HG02763 (cell line): Measurements from ENCODE around the gene UMAD1.

Experiments
- ATAC-seq: cut with Tn5 transposase; IDR thresholded peaks from one replicate; pipeline ENCODE4 v1.9.1; 2021; ENCODE audit warnings: mild to moderate bottlenecking, moderate library complexity; ENCODE audit not compliant: unreplicated experiment

UMAD1 gene

GRCh38 chr7:7688956-7689355, 48.4 kb downstream of the UMAD1 start:
- no peak for ATAC-seq

- no peak for ATAC-seq
Measured at GRCh38 chr7:7693881-7694280, 53.3 kb downstream of the UMAD1 start.

GRCh38 chr7:7694542-7694941, 54.0 kb downstream of the UMAD1 start:
- no peak for ATAC-seq

GRCh38 chr7:7695111-7695817, 54.7 kb downstream of the UMAD1 start:
- no peak for ATAC-seq

- ATAC-seq: no peak
Measured at GRCh38 chr7:7696458-7697119, 56.0 kb downstream of the UMAD1 start.

- ATAC-seq: no peak
Measured at GRCh38 chr7:7698930-7699329, 58.4 kb downstream of the UMAD1 start.

GRCh38 chr7:7699380-7699779, 58.8 kb downstream of the UMAD1 start:
- no peak for ATAC-seq

GRCh38 chr7:7699970-7700369, 59.4 kb downstream of the UMAD1 start:
- no peak for ATAC-seq

- ATAC-seq: no peak
Measured at GRCh38 chr7:7701527-7701926, 61.0 kb downstream of the UMAD1 start.

- no peak for ATAC-seq
Measured at GRCh38 chr7:7702826-7703225, 62.3 kb downstream of the UMAD1 start.

- ATAC-seq: no peak
Measured at GRCh38 chr7:7703427-7703826, 62.9 kb downstream of the UMAD1 start.

- ATAC-seq: no peak
Measured at GRCh38 chr7:7704867-7705266, 64.3 kb downstream of the UMAD1 start.

- ATAC-seq: no peak
Measured at GRCh38 chr7:7705318-7705717, 64.8 kb downstream of the UMAD1 start.

- ATAC-seq: no peak
Measured at GRCh38 chr7:7706101-7706511, 65.6 kb downstream of the UMAD1 start.

GRCh38 chr7:7706556-7707172, 66.1 kb downstream of the UMAD1 start:
- no peak for ATAC-seq

- ATAC-seq: no peak
Measured at GRCh38 chr7:7707246-7707645, 66.7 kb downstream of the UMAD1 start.

- no peak for ATAC-seq
Measured at GRCh38 chr7:7707806-7708205, 67.3 kb downstream of the UMAD1 start.

- no peak for ATAC-seq
Measured at GRCh38 chr7:7709291-7709690, 68.7 kb downstream of the UMAD1 start.

- ATAC-seq: no peak
Measured at GRCh38 chr7:7710469-7710868, 69.9 kb downstream of the UMAD1 start.

GRCh38 chr7:7713730-7714129, 73.2 kb downstream of the UMAD1 start:
- ATAC-seq: no peak

- ATAC-seq: no peak
Measured at GRCh38 chr7:7718492-7718891, 77.9 kb downstream of the UMAD1 start, which contains the start of gene RPA3. Gene RPA3, minus strand, starts transcription at chr7:7718607. Its CDS starts 78,189 bp downstream, at chr7:7640418.

GRCh38 chr7:7719236-7719635, 78.7 kb downstream of the UMAD1 start:
- ATAC-seq: peak; percentile 97
